OCI-LY7 (cell line): ENCODE measurements around the gene RAB3GAP2. TPM values are rescaled to one million over a fixed set of nuclear protein-coding genes. Genes with fewer than 3 reads are reported as not detected.

ENCODE experiments used
- BruUV-seq: library from RNA; stranded (reverse); fragments of 400-500 nt; replicated peaks from 2 replicates; lab custom pipeline; 2021; lab: Mats Ljungman, UMichigan
- CTCF ChIA-PET: fragments of 300-600 bp; sonication (Branson Sonifier 250); formaldehyde crosslinking; loops from one replicate; lab custom pipeline; 2022; ENCODE audit warnings: antibody characterized with exemption; ENCODE audit not compliant: unreplicated experiment; lab: Charles Lee
- POLR2A ChIA-PET: fragments of 300-600 bp; sonication (Branson Sonifier 250); formaldehyde crosslinking; loops from one replicate; lab custom pipeline; 2022; ENCODE audit warnings: antibody characterized with exemption; lab: Charles Lee
- DNase-seq: peaks from one replicate; pipeline ENCODE4 v3.0.0-alpha.2; 2015; ENCODE audit warnings: low spot score
- H2AFZ ChIP-seq: fragments of 200-600 bp; sonication (generic), shearing (Covaris generic); 2 replicates; pipeline ENCODE4 v1.6.1; 2014; ENCODE audit warnings: mild to moderate bottlenecking, antibody characterized with exemption, low read length, moderate library complexity
- H3K27ac ChIP-seq: fragments of 200-600 bp; sonication (generic); 2 replicates; pipeline ENCODE4 v1.5.1; 2014; ENCODE audit warnings: mixed run types, low read depth, mild to moderate bottlenecking, moderate library complexity, low read length, inconsistent platforms; ENCODE audit not compliant: poor library complexity, severe bottlenecking
- H3K36me3 ChIP-seq: fragments of 200-600 bp; sonication (generic); 2 replicates; pipeline ENCODE4 v1.6.1; 2014; ENCODE audit warnings: mild to moderate bottlenecking, antibody characterized with exemption, low read length, moderate library complexity, mixed read lengths; ENCODE audit not compliant: insufficient read depth
- H3K4me1 ChIP-seq: fragments of 200-600 bp; sonication (generic); 2 replicates; pipeline ENCODE4 v1.5.1; 2014; ENCODE audit warnings: mild to moderate bottlenecking, low read length; ENCODE audit not compliant: insufficient read depth, poor library complexity, severe bottlenecking
- H3K4me2 ChIP-seq: fragments of 200-600 bp; sonication (generic); 2 replicates; pipeline ENCODE4 v1.6.1; 2014; ENCODE audit warnings: mild to moderate bottlenecking, low read length
- H3K4me3 ChIP-seq: fragments of 200-600 bp; sonication (generic); 2 replicates; pipeline ENCODE4 v1.5.1; 2014; ENCODE audit warnings: mild to moderate bottlenecking, low read depth, low read length; ENCODE audit not compliant: poor library complexity, severe bottlenecking
- H3K79me2 ChIP-seq: fragments of 200-600 bp; sonication (generic); 2 replicates; pipeline ENCODE4 v1.6.1; 2016; ENCODE audit warnings: low read depth, mild to moderate bottlenecking, low read length, moderate library complexity, mixed read lengths; ENCODE audit not compliant: insufficient read depth
- H3K9me2 ChIP-seq: fragments of 200-600 bp; sonication (generic); 2 replicates; pipeline ENCODE4 v1.6.1; 2016; ENCODE audit warnings: mild to moderate bottlenecking, low read length, mixed read lengths; ENCODE audit not compliant: insufficient read depth
- H3K9me3 ChIP-seq: fragments of 200-600 bp; sonication (generic); 2 replicates; pipeline ENCODE4 v1.6.1; 2014; ENCODE audit warnings: mild to moderate bottlenecking, mixed run types, low read length, mixed read lengths
- H4K20me1 ChIP-seq: fragments of 200-600 bp; sonication (generic); 2 replicates; pipeline ENCODE4 v1.6.1; 2014; ENCODE audit warnings: mild to moderate bottlenecking, antibody characterized with exemption, low read length, moderate library complexity, mixed read lengths; ENCODE audit not compliant: insufficient read depth
- CTCF ChIP-seq: fragments of 200-600 bp; sonication (generic); conservative IDR thresholded peaks from 2 replicates; pipeline ENCODE4 v1.5.1; 2014; ENCODE audit warnings: mild to moderate bottlenecking, antibody characterized with exemption, low read length, moderate library complexity, mixed read lengths
- EZH2phosphoT487 ChIP-seq: fragments of 200-600 bp; sonication (generic); IDR thresholded peaks from 2 replicates; pipeline ENCODE4 v1.6.1; 2018; ENCODE audit warnings: low read depth, borderline replicate concordance, mild to moderate bottlenecking, mixed run types, antibody characterized with exemption, low read length, moderate library complexity, mixed read lengths
- intact Hi-C: fragments of 100-400 bp; cut with micrococcal nuclease; formaldehyde crosslinking; loops from one replicate; pipeline ENCODE4 v1.10.0; 2022; ENCODE audit not compliant: unreplicated experiment
- total RNA-seq, 2 experiments: library from RNA; depleted of rRNA in 1 of 2; stranded (reverse); fragments of >200 nt in 1 of 2; shearing (Covaris generic) in 1 of 2; gene quantifications; 2 replicates each; pipeline ENCODE4 v1.2.3, GENCODE V29; 2014 to 2022

The RAB3GAP2 gene
- total RNA-seq, 2 experiments from 2014 or later, result 16.9 to 41.1 TPM

GRCh38 chr1:220274251-220274855, 2.1 kb upstream of the RAB3GAP2 start:
- Histone ChIP-seq H3K79me2 (peaks cover 24% of the 10 kb centered on the region), H3K9me3 (no peaks in the 10 kb centered on the region), H3K27ac (no peak overlapping the region), H3K4me2 (no peak overlapping the region), H3K4me3 (no peak overlapping the region), H3K9me2 (no peaks in the 10 kb centered on the region), H3K4me1 (peaks cover 20% of the 10 kb centered on the region), H4K20me1 (peaks cover 9% of the 10 kb centered on the region; the same call in 1 of the 2 replicates), H3K36me3 (peaks cover 11% of the 10 kb centered on the region), H2AFZ (peak overlapping the region; percentile 22; the same call in 1 of the 2 replicates)
- TF ChIP-seq CTCF, result no peak
- TF ChIP-seq EZH2phosphoT487, result no peak
- CTCF ChIA-PET, result no interaction called here
- no TSS peak for BruUV-seq
- DNase-seq, result no peak
- intact Hi-C loops, result loop anchor here (5.0 kb wide), 1 partner anchor 187 kb away; the partner anchor contains the start of gene BPNT1
- POLR2A ChIA-PET, result no interaction called here

DNA sequence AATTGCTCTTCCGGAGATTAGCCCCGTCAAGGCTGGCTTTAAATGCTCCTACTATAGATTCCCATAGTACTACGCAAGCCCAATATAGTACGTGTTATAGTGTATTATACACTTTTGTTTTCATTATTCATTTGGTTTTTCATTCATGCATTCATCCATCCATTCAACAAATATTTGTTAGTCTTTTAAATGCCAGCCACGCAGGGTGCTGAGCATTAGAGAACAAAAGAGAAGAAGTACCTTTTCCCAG, 513 bp upstream of the RAB3GAP2 start:
- no peak for DNase-seq
- Histone ChIP-seq H3K4me3 (peak overlapping the region; percentile 84), H3K4me2 (peak overlapping the region; percentile 78), H2AFZ (peak overlapping the region; percentile 100), H3K4me1 (peaks cover 25% of the 10 kb centered on the region), H4K20me1 (peaks cover 9% of the 10 kb centered on the region; the same call in 1 of the 2 replicates), H3K9me3 (no peaks in the 10 kb centered on the region), H3K79me2 (peaks cover 38% of the 10 kb centered on the region), H3K27ac (peak overlapping the region; percentile 37), H3K9me2 (no peaks in the 10 kb centered on the region), H3K36me3 (peaks cover 27% of the 10 kb centered on the region)
- ChIA-PET CTCF (interaction anchor here (0.6 to 0.8 kb wide), 2 partner anchors 53 to 281 kb away, joined by 3 to 4 read pairs; no protein-coding TSS in a partner anchor), POLR2A (interaction anchor here (0.6 to 1.8 kb wide), 4 partner anchors 8 to 38 kb away, joined by 3 to 5 read pairs (median 3); no protein-coding TSS in a partner anchor)
- intact Hi-C loops, result loop anchor here (2.0 to 5.0 kb wide), 2 partner anchors 52 to 185 kb away; partner anchors contain the start of gene BPNT1
- BruUV-seq, result TSS peak; percentile 88
- no peak for TF ChIP-seq EZH2phosphoT487
- no peak for TF ChIP-seq CTCF

GRCh38 chr1:220271706-220272046, 577 bp downstream of the RAB3GAP2 start:
- no peak for DNase-seq
- H2AFZ ChIP-seq, result peak overlapping the region; percentile 56; the same call in 1 of the 2 replicates
- no peaks in the 10 kb centered on the region for H3K9me2 ChIP-seq
- POLR2A ChIA-PET, result interaction anchor here (0.6 to 1.8 kb wide), 5 partner anchors 9 to 50 kb away, joined by 3 to 6 read pairs (median 5); no protein-coding TSS in a partner anchor
- TF ChIP-seq EZH2phosphoT487, result no peak
- TF ChIP-seq CTCF, result no peak
- peak overlapping the region; percentile 34 for H3K27ac ChIP-seq
- BruUV-seq, result no TSS peak
- intact Hi-C loops, result loop anchor here (2.0 to 5.0 kb wide), 2 partner anchors 51 to 184 kb away; partner anchors contain the start of gene BPNT1
- H3K36me3 ChIP-seq, result peaks cover 38% of the 10 kb centered on the region
- H3K79me2 ChIP-seq, result peaks cover 41% of the 10 kb centered on the region
- peak overlapping the region; percentile 92 for H3K4me2 ChIP-seq
- H3K4me3 ChIP-seq, result peak overlapping the region; percentile 84
- no peaks in the 10 kb centered on the region for H3K9me3 ChIP-seq
- CTCF ChIA-PET, result no interaction called here
- peaks cover 9% of the 10 kb centered on the region; the same call in 1 of the 2 replicates for H4K20me1 ChIP-seq
- peaks cover 25% of the 10 kb centered on the region for H3K4me1 ChIP-seq
